Neutrophil (primary cell): ENCODE data around the gene TDRD7.

Experiments used
- H3K27ac ChIP-seq: fragments of 200-600 bp; sonication (generic); 2 replicates; pipeline ENCODE4 v1.5.1; 2016; ENCODE audit warnings: mild to moderate bottlenecking, moderate library complexity
- H3K27me3 ChIP-seq: fragments of 200-600 bp; sonication (generic); 2 replicates; pipeline ENCODE4 v1.6.0; 2016; ENCODE audit warnings: mild to moderate bottlenecking
- H3K36me3 ChIP-seq: fragments of 200-600 bp; sonication (generic); 2 replicates; pipeline ENCODE4 v1.5.1; 2017
- H3K4me1 ChIP-seq, 2 experiments: fragments of 200-600 bp in 1 of 2; sonication (generic) in 1 of 2; 1 replicate in 1 of 2; 2 replicates in 1 of 2; pipeline versions ENCODE4 v1.5.1 to v1.6.1; 2013 to 2016; ENCODE audit warnings: low read depth in 1 of 2, low read length in 1 of 2, mild to moderate bottlenecking in 1 of 2, moderate library complexity in 1 of 2; ENCODE audit not compliant: control insufficient read depth in 1 of 2, insufficient read depth in 1 of 2
- H3K4me3 ChIP-seq, 2 experiments: fragments of 200-600 bp in 1 of 2; sonication (generic) in 1 of 2; 1 replicate in 1 of 2; 2 replicates in 1 of 2; pipeline ENCODE4 v1.5.1; 2013 to 2016; ENCODE audit warnings: low read depth in 1 of 2, low read length in 1 of 2, mild to moderate bottlenecking in 1 of 2, moderate library complexity in 1 of 2
- H3K9me3 ChIP-seq: fragments of 200-600 bp; sonication (generic); 2 replicates; pipeline ENCODE4 v1.5.1; 2016
- CTCF ChIP-seq: fragments of 200-600 bp; sonication (generic); IDR thresholded peaks from 2 replicates; pipeline ENCODE4 v1.5.1; 2016; ENCODE audit warnings: antibody characterized with exemption

The TDRD7 gene

GRCh38 chr9:97411789-97412625, at the start of gene TDRD7:
TSS of gene TDRD7 (plus strand) at chr9:97412096. CDS start at chr9:97428466, 16,370 bp downstream.
- H3K27ac ChIP-seq, result peak within 1 kb of the TSS; percentile 91
- H3K27me3 ChIP-seq, result peaks cover 32% of the 10 kb centered on the region
- peaks cover 20 to 24% of the 10 kb centered on the region in 2 experiments for H3K4me1 ChIP-seq
- no peaks in the 10 kb centered on the region for H3K9me3 ChIP-seq
- H3K4me3 ChIP-seq, result peak within 1 kb of the TSS; percentile 81 to 91
- no peaks in the 10 kb centered on the region for H3K36me3 ChIP-seq
- TF ChIP-seq CTCF, result peak; percentile 100

DNA sequence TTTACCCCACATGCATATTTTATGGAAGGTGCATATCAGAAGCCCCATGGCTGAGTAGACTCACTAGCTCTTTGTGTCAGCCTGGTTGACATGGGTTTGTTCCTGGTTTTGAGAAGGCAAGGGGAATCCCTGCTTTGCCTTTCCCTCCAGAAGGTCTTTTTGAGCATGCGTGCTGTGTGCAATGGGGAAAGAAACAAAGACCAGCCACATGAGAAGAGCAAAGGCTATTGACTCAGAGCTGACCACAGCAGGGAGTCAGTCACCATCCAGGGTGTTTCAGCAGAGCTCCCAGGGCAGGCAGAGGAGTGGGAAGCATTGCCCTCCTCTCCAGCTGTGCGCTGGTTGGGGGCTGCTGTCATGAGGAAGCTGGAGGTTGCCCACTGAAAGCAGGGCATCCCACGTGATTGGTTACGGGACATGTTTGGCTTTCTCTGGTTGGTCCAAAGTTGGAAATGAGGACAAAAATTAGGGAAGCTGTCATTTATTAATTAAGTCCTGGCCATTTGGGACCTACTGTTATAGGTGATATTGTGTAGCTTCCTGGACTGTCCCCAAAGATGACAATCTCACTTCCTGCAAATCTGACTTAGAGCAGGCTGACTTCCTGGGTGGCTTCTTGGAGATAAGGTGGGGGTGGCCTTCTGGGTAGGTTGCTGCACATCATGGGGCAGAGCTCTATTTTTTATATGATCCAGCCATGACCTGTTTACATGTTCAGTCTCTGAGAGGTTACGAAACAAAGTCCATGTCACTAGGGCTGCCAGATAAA, 48.9 kb upstream of the TDRD7 start:
- no peaks in the 10 kb centered on the region for H3K4me1 ChIP-seq
- H3K27ac ChIP-seq, result no peak overlapping the region
- no peaks in the 10 kb centered on the region for H3K36me3 ChIP-seq
- no peak overlapping the region for H3K4me3 ChIP-seq
- H3K27me3 ChIP-seq, result no peaks in the 10 kb centered on the region
- no peak for TF ChIP-seq CTCF
- no peaks in the 10 kb centered on the region for H3K9me3 ChIP-seq

DNA sequence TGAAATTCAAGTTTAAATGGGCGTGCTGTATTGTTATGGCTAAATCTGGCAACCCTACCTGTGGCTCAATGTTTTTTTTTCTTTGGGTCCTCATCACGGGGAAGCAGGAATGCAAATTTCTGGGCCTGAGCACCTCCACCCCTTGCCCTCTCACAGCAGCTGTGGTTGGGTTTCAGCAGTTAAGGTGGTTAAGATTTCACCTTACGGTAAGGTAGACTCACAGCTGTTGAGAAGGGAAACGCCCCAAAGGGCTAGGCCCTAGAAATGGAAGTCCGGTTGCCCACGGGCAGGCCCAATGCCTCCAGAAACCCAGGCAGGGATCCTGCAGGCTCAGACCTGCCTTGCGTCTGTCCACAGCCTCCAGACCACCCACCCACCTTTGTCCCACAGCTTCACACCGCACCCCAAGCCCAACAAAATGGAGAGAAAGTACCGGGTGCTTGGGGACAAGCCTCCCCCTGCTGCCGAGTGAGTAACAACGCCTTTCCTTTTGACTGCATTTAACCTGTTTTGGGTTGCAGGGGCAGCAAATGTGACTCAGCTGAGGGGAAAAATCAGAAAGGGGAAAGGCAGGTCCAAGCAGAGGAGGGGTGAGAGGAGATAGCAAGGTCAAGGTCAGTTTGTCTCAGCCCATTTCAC, 48.1 kb upstream of the TDRD7 start:
- H3K4me3 ChIP-seq, result no peak overlapping the region
- H3K9me3 ChIP-seq, result no peaks in the 10 kb centered on the region
- no peaks in the 10 kb centered on the region for H3K27me3 ChIP-seq
- TF ChIP-seq CTCF, result no peak
- no peak overlapping the region for H3K27ac ChIP-seq
- no peaks in the 10 kb centered on the region for H3K36me3 ChIP-seq
- H3K4me1 ChIP-seq, result no peaks in the 10 kb centered on the region

- Histone ChIP-seq H3K4me1 (no peaks in the 10 kb centered on the region), H3K27ac (no peak overlapping the region), H3K36me3 (no peaks in the 10 kb centered on the region), H3K27me3 (no peaks in the 10 kb centered on the region), H3K9me3 (no peaks in the 10 kb centered on the region), H3K4me3 (no peak overlapping the region)
- no peak for TF ChIP-seq CTCF
These were observed 47.0 kb upstream of the TDRD7 start for GRCh38 chr9:97364769-97365490.

DNA sequence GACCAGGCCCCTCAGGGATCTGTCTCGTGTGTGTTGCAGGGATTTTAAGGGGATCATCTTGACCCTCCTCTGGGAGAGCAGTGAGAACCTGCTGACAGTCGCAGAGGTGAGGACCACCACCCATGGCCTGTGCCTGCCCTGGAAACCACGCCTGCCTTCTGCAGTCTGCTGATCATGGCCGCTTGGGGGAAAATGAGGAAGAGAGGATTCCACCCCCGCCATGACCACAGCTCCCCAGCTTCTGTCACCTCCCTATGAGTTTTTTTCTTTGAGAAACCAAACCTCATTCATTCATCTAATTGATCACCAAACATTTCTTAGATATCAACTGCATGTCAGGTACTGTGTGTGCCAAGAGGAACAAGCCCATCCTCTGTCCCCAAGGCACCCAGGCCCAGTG, 46.3 kb upstream of the TDRD7 start:
- H3K27me3 ChIP-seq, result no peaks in the 10 kb centered on the region
- H3K4me1 ChIP-seq, result no peaks in the 10 kb centered on the region
- no peaks in the 10 kb centered on the region for H3K9me3 ChIP-seq
- TF ChIP-seq CTCF, result no peak
- no peak overlapping the region for H3K4me3 ChIP-seq
- no peaks in the 10 kb centered on the region for H3K36me3 ChIP-seq
- H3K27ac ChIP-seq, result no peak overlapping the region
